Fibroblast of upper back skin (primary cell): ENCODE data around the gene SPCS3.
"Not testable (repeated sequence)": the region's sequence is repeated elsewhere in the genome, so short reads cannot be mapped to it uniquely, and the experiment has no call there.

Source experiments
- DNase-seq: peaks from one replicate; pipeline ENCODE4 v3.0.0-alpha.2; 2013

Gene SPCS3

GRCh38 chr4:176319704-176320339 is at the start of gene SPCS3:
Gene SPCS3 (plus strand): TSS chr4:176319966. CDS start chr4:176320077, 111 bp downstream.
- DNase-seq = peak; percentile 94

- peak; percentile 100 for DNase-seq
These were observed 49.1 kb upstream of the SPCS3 start for GRCh38 chr4:176270669-176271068.

- peak; percentile 67 for DNase-seq
These were observed 48.0 kb upstream of the SPCS3 start for GRCh38 chr4:176271749-176272148.

DNA sequence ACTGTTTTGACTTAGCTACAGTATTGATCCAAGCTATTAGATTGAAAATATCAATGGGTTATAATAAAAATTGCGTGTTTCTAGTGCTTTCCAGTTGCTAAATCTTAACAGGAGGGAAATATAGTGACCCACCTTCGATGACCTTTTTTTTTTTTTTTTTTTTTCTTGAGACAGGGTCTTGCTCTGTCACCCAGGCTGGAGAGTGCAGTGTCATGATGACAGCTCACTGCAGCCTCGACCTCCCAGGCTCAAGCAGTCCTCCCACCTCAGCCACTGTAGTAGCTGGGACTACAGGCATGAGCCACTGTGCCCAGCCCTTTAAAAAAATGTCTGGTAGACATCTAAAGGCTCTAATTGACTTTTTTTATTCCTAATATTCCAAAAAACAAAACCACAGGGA is 47.0 kb upstream of the SPCS3 start:
- DNase-seq = no peak

GRCh38 chr4:176273736-176274135 is 46.0 kb upstream of the SPCS3 start:
- peak; percentile 55 for DNase-seq

GRCh38 chr4:176274441-176274840 is 45.3 kb upstream of the SPCS3 start:
- peak; percentile 57 for DNase-seq

- no peak for DNase-seq
These were observed 43.1 kb upstream of the SPCS3 start for GRCh38 chr4:176276710-176277109.

- peak; percentile 77 for DNase-seq
These were observed 42.4 kb upstream of the SPCS3 start for GRCh38 chr4:176277162-176277904.

- DNase-seq = not testable (repeated sequence)
These were observed 40.2 kb upstream of the SPCS3 start for GRCh38 chr4:176279560-176279959.

GRCh38 chr4:176286728-176287127 is 33.0 kb upstream of the SPCS3 start:
- DNase-seq = no peak

- DNase-seq = no peak
These were observed 32.2 kb upstream of the SPCS3 start for GRCh38 chr4:176287546-176287945.

DNA sequence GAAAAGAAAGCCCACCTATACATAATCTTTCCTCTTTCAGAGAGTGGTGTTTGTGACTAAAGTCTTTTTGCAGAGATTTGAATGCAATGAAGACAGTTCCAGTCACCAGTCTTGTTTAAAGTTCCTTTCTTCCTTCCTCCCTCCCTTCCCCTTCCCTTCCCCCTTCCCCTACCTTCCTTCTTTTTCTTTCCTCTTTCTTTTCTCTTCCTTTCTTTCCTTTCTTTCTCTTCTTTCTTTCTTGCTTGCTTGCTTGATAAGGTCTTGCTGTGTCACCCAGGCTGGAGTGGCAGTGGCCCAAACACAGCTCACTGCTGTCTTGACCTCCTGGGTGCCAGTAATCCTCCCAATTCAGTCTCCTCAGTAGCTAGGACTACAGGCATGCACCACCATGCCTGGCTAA is 31.7 kb upstream of the SPCS3 start:
- no peak for DNase-seq

DNA sequence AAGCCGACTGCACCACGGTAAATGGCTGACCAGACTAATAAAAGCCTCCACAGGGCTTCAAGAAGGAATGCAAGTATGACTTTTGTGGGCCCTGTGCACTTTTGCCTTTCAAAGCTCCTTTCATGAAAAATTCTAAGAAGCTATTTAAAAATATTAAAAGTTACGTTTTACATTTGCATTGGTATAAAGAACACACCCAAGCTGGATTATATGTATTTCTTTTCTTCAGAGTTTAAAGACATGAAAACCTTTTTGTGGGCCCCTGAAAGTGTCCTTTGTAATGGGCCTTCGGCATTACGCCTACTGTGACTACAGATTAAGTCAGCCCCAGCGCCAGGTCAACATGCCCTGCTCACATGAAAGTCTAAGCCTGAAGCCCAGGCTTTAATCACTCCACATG is 30.2 kb upstream of the SPCS3 start:
- DNase-seq = no peak

DNA sequence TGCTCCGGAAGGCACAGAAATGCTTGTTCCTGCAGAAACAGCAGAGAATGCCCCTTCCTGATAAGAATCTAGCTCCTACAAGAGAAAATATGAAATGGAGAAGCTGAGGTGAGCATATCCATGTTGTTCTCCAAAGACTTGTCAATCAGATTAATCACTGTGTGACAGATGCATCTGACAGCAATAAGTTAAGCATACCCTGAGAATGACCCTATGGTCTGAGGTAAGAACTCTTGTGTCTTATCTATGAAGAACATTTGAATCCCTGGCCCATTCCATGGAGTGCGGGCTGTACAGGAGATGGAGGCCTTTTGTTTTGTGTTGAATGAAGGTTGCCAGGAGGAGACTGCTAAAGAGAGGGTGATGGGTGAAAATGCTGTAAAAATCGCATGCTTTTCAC is 29.2 kb upstream of the SPCS3 start:
- no peak for DNase-seq

GRCh38 chr4:176291748-176292147 is 28.0 kb upstream of the SPCS3 start:
- DNase-seq = no peak

GRCh38 chr4:176292920-176293319 is 26.8 kb upstream of the SPCS3 start:
- DNase-seq = no peak

- no peak for DNase-seq
These were observed 26.1 kb upstream of the SPCS3 start for GRCh38 chr4:176293660-176294059.

- DNase-seq = not testable (repeated sequence)
These were observed 23.9 kb upstream of the SPCS3 start for GRCh38 chr4:176295907-176296306.

DNA sequence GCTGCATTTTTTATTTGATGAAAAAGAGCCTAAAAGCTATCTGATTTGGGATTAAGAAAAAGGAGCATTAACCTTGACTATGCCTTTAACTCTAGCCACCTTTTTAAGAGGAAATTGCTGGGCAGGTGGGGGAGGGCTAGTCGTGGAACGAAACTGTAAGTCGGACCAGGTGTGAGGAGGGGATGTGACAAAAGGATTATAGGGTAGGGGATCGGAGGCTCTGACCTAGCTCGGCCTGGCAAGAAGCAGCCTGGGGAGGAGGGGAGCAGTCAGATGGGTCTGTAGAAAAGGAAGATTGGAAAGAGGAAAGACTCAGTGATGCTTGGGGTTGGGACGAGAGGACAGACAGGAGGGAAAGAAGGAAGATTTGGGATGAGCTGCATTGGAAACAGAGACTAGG is 21.1 kb upstream of the SPCS3 start:
- no peak for DNase-seq

- no peak for DNase-seq
These were observed 19.7 kb upstream of the SPCS3 start for GRCh38 chr4:176300036-176300435.

GRCh38 chr4:176300565-176300964 is 19.2 kb upstream of the SPCS3 start:
- no peak for DNase-seq

- DNase-seq = peak; percentile 87
These were observed 17.2 kb upstream of the SPCS3 start for GRCh38 chr4:176302283-176303275.

- no peak for DNase-seq
These were observed 15.8 kb upstream of the SPCS3 start for GRCh38 chr4:176303938-176304337.
